DND-41 (cell line): Measurements from ENCODE around the gene GRIK4.

Experiments used
- ATAC-seq: fragments of 200-7000 bp; cut with Tn5 transposase; 3 replicates; pipeline ENCODE4 v1.9.1; 2021; ENCODE audit warnings: low read depth; ENCODE audit not compliant: insufficient read depth
- DNase-seq: peaks from one replicate; pipeline ENCODE4 v3.0.0-alpha.2; 2020
- H2AFZ ChIP-seq: 2 replicates; pipeline ENCODE4 v1.6.0; 2012; ENCODE audit warnings: low read depth, low read length
- H3K27ac ChIP-seq: 2 replicates; pipeline ENCODE4 v1.5.1; 2012; ENCODE audit warnings: low read length, inconsistent platforms
- H3K27me3 ChIP-seq: fragments of 200-600 bp; sonication (generic); 2 replicates; pipeline ENCODE4 v1.6.0; 2012; ENCODE audit warnings: low read length, mild to moderate bottlenecking, inconsistent platforms; ENCODE audit not compliant: insufficient read depth, poor library complexity
- H3K36me3 ChIP-seq: 2 replicates; pipeline ENCODE4 v1.5.1; 2012; ENCODE audit warnings: low read length, inconsistent platforms; ENCODE audit not compliant: insufficient read depth
- H3K4me1 ChIP-seq: 2 replicates; pipeline ENCODE4 v1.5.1; 2012; ENCODE audit warnings: mild to moderate bottlenecking, low read length; ENCODE audit not compliant: insufficient read depth
- H3K4me2 ChIP-seq: 2 replicates; pipeline ENCODE4 v1.6.0; 2012; ENCODE audit warnings: mild to moderate bottlenecking, moderate library complexity, low read length, inconsistent platforms; ENCODE audit not compliant: insufficient read depth
- H3K4me3 ChIP-seq, 2 experiments: fragments of 200-600 bp in 1 of 2; shearing (Covaris generic) in 1 of 2; 2 replicates each; pipeline ENCODE4 v1.5.1; 2012 to 2016; ENCODE audit warnings: inconsistent platforms in 2 of 2, low read length in 2 of 2, mild to moderate bottlenecking in 2 of 2, low read depth in 1 of 2, moderate library complexity in 1 of 2
- H3K79me2 ChIP-seq: 2 replicates; pipeline ENCODE4 v1.6.0; 2012; ENCODE audit warnings: low read length, inconsistent platforms; ENCODE audit not compliant: insufficient read depth
- H3K9ac ChIP-seq: 2 replicates; pipeline ENCODE4 v1.6.0; 2012; ENCODE audit warnings: low read depth, mild to moderate bottlenecking, inconsistent platforms, low read length, moderate library complexity
- H3K9me3 ChIP-seq: 2 replicates; pipeline ENCODE4 v1.5.1; 2012; ENCODE audit warnings: low read length, moderate library complexity, mild to moderate bottlenecking, inconsistent platforms; ENCODE audit not compliant: insufficient read depth, severe bottlenecking
- H4K20me1 ChIP-seq: 2 replicates; pipeline ENCODE4 v1.6.0; 2012; ENCODE audit warnings: low read length; ENCODE audit not compliant: insufficient read depth
- EZH2 ChIP-seq: IDR thresholded peaks from 3 replicates; pipeline ENCODE4 v1.6.1; 2012; ENCODE audit warnings: borderline replicate concordance, low read depth, mild to moderate bottlenecking, moderate library complexity, low read length, inconsistent platforms; ENCODE audit not compliant: severe bottlenecking
- TF ChIP-seq, protein P1 (sequence below): IDR thresholded peaks from 2 replicates; pipeline ENCODE4 v1.5.1; 2012; ENCODE audit warnings: borderline replicate concordance, low read length, moderate library complexity, mild to moderate bottlenecking; ENCODE audit not compliant: poor library complexity, severe bottlenecking; ENCODE audit errors: extremely low read depth

The GRIK4 gene

GRCh38 chr11:120988603-120989002, 477.1 kb downstream of the GRIK4 start:
- DNase-seq (no peak), ATAC-seq (no peak)
- H3K9ac ChIP-seq, result no peak overlapping the region
- H3K27ac ChIP-seq, result no peak overlapping the region
- H3K4me2 ChIP-seq, result no peak overlapping the region
- H3K4me1 ChIP-seq, result no peaks in the 10 kb centered on the region
- H4K20me1 ChIP-seq, result no peaks in the 10 kb centered on the region
- H3K27me3 ChIP-seq, result peaks cover 17% of the 10 kb centered on the region
- no peak overlapping the region for H2AFZ ChIP-seq
- H3K79me2 ChIP-seq, result no peaks in the 10 kb centered on the region
- H3K4me3 ChIP-seq, result no peak overlapping the region
- TF ChIP-seq, protein P1, sequence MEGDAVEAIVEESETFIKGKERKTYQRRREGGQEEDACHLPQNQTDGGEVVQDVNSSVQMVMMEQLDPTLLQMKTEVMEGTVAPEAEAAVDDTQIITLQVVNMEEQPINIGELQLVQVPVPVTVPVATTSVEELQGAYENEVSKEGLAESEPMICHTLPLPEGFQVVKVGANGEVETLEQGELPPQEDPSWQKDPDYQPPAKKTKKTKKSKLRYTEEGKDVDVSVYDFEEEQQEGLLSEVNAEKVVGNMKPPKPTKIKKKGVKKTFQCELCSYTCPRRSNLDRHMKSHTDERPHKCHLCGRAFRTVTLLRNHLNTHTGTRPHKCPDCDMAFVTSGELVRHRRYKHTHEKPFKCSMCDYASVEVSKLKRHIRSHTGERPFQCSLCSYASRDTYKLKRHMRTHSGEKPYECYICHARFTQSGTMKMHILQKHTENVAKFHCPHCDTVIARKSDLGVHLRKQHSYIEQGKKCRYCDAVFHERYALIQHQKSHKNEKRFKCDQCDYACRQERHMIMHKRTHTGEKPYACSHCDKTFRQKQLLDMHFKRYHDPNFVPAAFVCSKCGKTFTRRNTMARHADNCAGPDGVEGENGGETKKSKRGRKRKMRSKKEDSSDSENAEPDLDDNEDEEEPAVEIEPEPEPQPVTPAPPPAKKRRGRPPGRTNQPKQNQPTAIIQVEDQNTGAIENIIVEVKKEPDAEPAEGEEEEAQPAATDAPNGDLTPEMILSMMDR, result no peak
- H3K36me3 ChIP-seq, result no peaks in the 10 kb centered on the region
- no peaks in the 10 kb centered on the region for H3K9me3 ChIP-seq

DNA sequence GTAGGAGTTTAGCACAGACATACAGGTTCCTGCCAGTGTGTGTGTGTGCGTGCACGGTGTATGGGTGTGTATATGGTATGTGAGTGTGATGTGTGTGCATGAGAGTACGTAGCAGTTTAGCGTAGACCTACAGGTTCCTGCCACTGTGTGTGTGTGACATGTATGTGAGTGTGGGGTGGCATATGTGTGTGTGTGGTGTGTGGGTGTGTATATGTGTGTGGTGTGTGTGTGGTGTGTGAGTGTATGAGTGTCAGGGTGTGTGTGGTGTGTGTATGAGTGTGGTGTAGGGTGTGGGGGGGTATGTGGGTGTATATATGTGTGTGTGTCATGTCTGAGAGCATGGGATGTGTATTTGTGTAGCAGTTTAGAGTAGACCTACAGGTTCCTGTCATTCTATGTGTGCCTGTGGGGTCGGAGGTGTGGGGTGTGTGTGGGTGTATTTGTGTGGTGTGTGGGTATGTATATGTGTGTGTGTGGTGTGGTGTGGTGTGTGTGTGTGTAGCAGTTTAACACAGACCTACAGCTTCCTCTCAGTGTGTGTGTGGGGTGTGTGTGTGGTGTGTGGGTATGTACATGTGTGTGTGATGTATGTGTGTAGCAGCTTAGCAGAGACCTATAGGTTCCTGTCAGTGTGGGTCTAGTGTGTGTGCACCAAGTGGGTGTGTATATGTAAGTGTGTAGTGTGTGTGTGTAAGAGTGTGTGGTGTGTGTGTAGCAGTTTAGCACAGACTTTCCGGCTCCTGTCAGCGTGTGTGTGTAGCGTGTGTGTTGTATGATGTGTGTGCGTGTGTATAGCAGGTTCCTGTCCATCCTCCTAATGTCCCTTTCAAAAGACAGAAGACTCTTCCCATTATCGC, 480.5 kb downstream of the GRIK4 start:
- Histone ChIP-seq H3K27ac (no peak overlapping the region), H2AFZ (no peak overlapping the region), H3K79me2 (no peaks in the 10 kb centered on the region), H3K27me3 (peaks cover 30% of the 10 kb centered on the region), H3K9ac (no peak overlapping the region), H3K4me1 (no peaks in the 10 kb centered on the region), H3K36me3 (no peaks in the 10 kb centered on the region), H3K9me3 (no peaks in the 10 kb centered on the region), H3K4me2 (no peak overlapping the region), H3K4me3 (no peak overlapping the region), H4K20me1 (no peaks in the 10 kb centered on the region)
- ATAC-seq (no peak), DNase-seq (no peak)
- TF ChIP-seq, protein P1, result no peak
- no peak for TF ChIP-seq EZH2

- no peaks in the 10 kb centered on the region for H3K9me3 ChIP-seq
- no peaks in the 10 kb centered on the region for H4K20me1 ChIP-seq
- TF ChIP-seq EZH2, result no peak
- TF ChIP-seq, protein P1, result no peak
- H3K4me1 ChIP-seq, result no peaks in the 10 kb centered on the region
- DNase-seq (no peak), ATAC-seq (no peak)
- no peaks in the 10 kb centered on the region for H3K36me3 ChIP-seq
- no peak overlapping the region for H3K4me3 ChIP-seq
- no peak overlapping the region for H3K9ac ChIP-seq
- no peak overlapping the region for H2AFZ ChIP-seq
- H3K27me3 ChIP-seq, result peaks cover 30% of the 10 kb centered on the region
- H3K27ac ChIP-seq, result no peak overlapping the region
- H3K79me2 ChIP-seq, result no peaks in the 10 kb centered on the region
- H3K4me2 ChIP-seq, result no peak overlapping the region
Observed at GRCh38 chr11:120994091-120994859, 482.7 kb downstream of the GRIK4 start.
